Activated T-cell treated with anti-CD3 and anti-CD28 coated beads, Interleukin-2, amount 50 U/mL, for 4 hours (primary cell): ENCODE measurements around the gene RASGRP2. TPM values are rescaled to one million over a fixed set of nuclear protein-coding genes. Genes with fewer than 3 reads are reported as not detected.

ENCODE experiments used
- ATAC-seq, 2 donors: fragments of 200-7000 bp; cut with Tn5 transposase; one replicate each; pipeline ENCODE4 v1.10.0; 2021
- DNase-seq: peaks from one replicate; pipeline ENCODE4 v3.0.0-alpha.2; 2020
- H3K27me3 Mint-ChIP-seq: one replicate; pipeline ENCODE4 v1.8.0; 2021; ENCODE audit warnings: low read depth, mixed read lengths
- H3K36me3 Mint-ChIP-seq: one replicate; pipeline ENCODE4 v1.8.0; 2022; ENCODE audit warnings: mixed read lengths; ENCODE audit not compliant: insufficient read depth
- H3K4me1 Mint-ChIP-seq: one replicate; pipeline ENCODE4 v1.8.0; 2021; ENCODE audit warnings: low read depth, mixed read lengths
- H3K4me3 Mint-ChIP-seq: one replicate; pipeline ENCODE4 v1.8.0; 2021; ENCODE audit warnings: mild to moderate bottlenecking, moderate library complexity, mixed read lengths
- H3K9me3 Mint-ChIP-seq: one replicate; pipeline ENCODE4 v1.8.0; 2021; ENCODE audit warnings: mixed read lengths
- total RNA-seq, 3 donors: library from RNA; stranded (reverse); gene quantifications; one replicate each; pipeline ENCODE4 v1.2.1, GENCODE V29; 2021

RASGRP2 gene
- total RNA-seq: 1 to 10 TPM; 2.6 to 3.7 (median 2.9) TPM

GRCh38 chr11:64743591-64744543 lies at the start of gene RASGRP2:
Gene RASGRP2 (minus strand): TSS chr11:64744142. CDS start chr11:64742866, 1,276 bp downstream.
- H3K27me3 Mint-ChIP-seq: no peaks in the 10 kb centered on the region
- H3K9me3 Mint-ChIP-seq: no peaks in the 10 kb centered on the region
- H3K4me1 Mint-ChIP-seq: peaks cover 34% of the 10 kb centered on the region
- DNase-seq: peak; percentile 79
- peak; percentile 35 to 41 for ATAC-seq
- peaks cover 6% of the 10 kb centered on the region for H3K36me3 Mint-ChIP-seq
- H3K4me3 Mint-ChIP-seq: peak within 1 kb of the TSS; percentile 88

DNA sequence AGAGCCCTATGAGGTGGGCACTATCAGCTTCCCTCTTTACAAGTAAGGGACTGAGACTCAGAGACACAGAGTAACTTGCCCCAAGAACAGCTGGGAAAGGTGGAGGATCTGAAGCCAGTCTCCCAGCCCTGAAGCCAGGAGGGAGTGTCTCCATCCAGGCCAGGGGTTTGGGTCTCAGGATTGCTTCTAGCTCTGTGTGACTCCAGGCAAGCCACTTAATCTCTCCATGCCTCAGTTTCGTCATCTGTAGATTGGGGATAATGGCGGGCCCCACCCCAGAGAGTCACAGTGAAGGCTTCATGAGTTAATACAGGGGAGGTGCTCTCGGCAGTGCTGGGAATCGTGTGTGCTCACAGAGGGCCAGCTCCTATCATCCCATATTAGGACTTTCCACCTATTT lies 48.5 kb upstream of the RASGRP2 start:
- peaks cover 26% of the 10 kb centered on the region for H3K4me1 Mint-ChIP-seq
- H3K4me3 Mint-ChIP-seq: no peak overlapping the region
- peaks cover 4% of the 10 kb centered on the region for H3K36me3 Mint-ChIP-seq
- no peaks in the 10 kb centered on the region for H3K9me3 Mint-ChIP-seq
- ATAC-seq (no peak), DNase-seq (no peak)
- no peaks in the 10 kb centered on the region for H3K27me3 Mint-ChIP-seq

DNA sequence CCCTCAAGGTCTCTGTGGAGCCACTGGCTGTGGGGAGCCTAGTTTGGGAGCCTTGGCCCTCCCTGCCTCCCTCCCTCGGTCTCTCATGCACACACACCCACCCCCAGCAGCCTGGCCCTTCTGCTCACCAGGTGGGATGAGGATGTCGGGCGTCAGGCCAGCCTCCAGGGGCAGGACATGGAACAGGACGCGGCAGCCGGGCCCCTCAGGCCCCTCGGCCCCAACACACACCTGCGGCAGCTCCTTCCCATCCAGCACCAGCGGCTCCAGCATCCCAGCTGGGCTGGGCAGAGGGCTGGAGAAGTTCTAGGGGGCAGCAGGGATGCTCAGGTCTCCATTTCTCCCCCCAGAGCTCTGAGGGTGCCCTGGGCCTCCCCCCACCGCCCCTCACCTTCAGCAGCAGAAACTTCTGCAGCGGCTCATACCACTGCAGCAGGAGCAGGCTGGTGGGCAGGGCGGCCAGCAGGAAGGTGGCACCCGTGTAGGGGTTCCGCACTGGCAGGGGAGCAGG lies 47.9 kb upstream of the RASGRP2 start:
- Mint-ChIP-seq H3K4me1 (peaks cover 26% of the 10 kb centered on the region), H3K27me3 (no peaks in the 10 kb centered on the region), H3K9me3 (no peaks in the 10 kb centered on the region), H3K36me3 (peaks cover 4% of the 10 kb centered on the region), H3K4me3 (no peak overlapping the region)
- ATAC-seq: no peak
- DNase-seq: no peak

DNA sequence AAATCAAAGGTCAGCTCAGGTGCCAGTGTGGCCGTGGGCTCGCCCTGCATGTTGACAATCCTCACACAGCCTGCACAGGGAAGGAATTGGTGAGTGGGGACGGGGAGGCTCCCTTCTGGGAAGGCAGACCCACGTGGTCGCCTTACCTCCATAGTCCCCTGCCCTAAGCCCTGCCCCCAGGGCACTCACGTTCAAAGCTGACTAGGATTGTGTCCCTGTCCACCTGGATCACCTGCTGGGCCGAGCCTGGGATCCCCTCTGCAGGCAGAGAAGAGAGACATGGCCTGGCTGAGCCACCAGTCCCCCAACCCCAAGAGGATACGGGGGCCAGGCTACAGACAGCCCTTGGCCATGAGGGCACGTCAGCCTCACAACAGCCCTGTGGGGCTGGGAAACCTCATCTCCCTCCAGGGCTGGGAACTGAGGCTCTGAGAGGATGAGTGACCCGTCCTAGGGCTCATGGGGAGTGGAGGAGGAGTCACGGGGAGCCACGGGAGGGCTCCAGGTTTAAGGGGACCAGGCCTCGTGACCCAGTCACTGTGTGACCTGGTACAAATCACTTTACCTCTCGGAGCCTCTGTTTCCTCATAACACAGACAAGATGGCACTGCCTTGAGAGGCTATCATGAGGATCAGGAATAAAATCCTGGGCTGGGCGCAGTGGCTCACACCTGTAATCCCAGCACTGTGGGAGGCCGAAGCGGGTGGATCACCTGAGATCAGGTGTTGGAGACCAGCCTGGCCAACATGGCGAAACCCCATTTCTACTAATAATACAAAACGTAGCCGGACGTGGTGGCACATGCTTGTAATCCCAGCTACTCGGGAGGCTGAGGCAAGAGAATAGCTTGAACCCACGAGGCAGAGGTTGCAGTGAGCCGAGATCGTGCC lies 46.5 kb upstream of the RASGRP2 start:
- Mint-ChIP-seq H3K4me3 (no peak overlapping the region), H3K4me1 (peaks cover 23% of the 10 kb centered on the region), H3K27me3 (no peaks in the 10 kb centered on the region), H3K9me3 (no peaks in the 10 kb centered on the region), H3K36me3 (peaks cover 4% of the 10 kb centered on the region)
- DNase-seq (no peak), ATAC-seq (no peak)

GRCh38 chr11:64789331-64790204 lies 45.6 kb upstream of the RASGRP2 start:
- ATAC-seq (no peak), DNase-seq (no peak)
- no peak overlapping the region for H3K4me3 Mint-ChIP-seq
- peaks cover 4% of the 10 kb centered on the region for H3K36me3 Mint-ChIP-seq
- H3K4me1 Mint-ChIP-seq: peaks cover 20% of the 10 kb centered on the region
- no peaks in the 10 kb centered on the region for H3K9me3 Mint-ChIP-seq
- no peaks in the 10 kb centered on the region for H3K27me3 Mint-ChIP-seq

DNA sequence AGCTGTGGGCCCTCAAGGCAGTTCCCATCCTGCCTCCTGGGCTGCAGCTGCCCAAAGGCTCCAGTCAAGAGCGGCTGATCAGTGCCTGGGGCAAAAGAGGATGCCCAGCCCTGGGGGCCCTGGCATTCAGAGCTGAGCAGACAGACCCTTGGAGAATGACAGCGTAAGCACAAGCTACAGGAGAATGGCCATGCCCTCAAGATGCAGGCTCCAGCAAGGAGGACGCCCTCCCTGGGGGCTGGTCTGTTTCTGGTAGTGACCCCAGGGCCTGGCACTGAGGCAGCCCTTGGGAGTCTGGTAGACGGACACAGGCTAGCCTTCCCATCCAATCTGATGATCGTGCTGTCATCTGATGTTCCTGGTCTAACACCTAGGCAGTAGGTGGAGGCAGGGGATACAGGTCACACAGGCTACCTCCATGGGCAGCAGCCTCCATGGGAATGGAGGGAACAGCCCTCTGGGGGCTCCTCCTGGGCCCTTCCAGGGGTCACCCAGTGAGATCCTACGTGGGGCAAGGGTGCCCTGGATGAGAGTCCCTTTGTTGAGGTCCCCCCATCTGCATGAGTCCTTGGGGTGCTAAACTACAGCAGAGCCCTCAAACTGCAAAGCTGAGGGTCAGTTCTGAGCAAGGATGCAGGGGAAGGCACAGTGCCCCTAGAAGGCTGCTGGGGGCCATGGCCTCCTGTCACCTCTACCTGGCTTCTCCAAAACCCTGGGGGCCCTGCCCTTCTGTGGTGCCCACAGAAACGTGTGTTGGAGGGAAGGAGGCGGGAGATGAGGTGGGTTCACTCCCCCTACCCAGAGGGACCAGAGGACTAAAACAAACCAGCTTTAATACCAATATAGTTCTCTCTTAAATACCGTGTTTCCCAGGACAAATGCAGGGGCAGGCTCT lies 44.6 kb upstream of the RASGRP2 start:
- Mint-ChIP-seq H3K36me3 (peaks cover 4% of the 10 kb centered on the region), H3K4me1 (peaks cover 11% of the 10 kb centered on the region), H3K4me3 (no peak overlapping the region), H3K27me3 (no peaks in the 10 kb centered on the region), H3K9me3 (no peaks in the 10 kb centered on the region)
- no peak for DNase-seq
- ATAC-seq: no peak

GRCh38 chr11:64787526-64788320 lies 43.8 kb upstream of the RASGRP2 start:
- Mint-ChIP-seq H3K9me3 (no peaks in the 10 kb centered on the region), H3K36me3 (peaks cover 4% of the 10 kb centered on the region), H3K27me3 (no peaks in the 10 kb centered on the region), H3K4me1 (peaks cover 4% of the 10 kb centered on the region), H3K4me3 (no peak overlapping the region)
- ATAC-seq (peak; percentile 79), DNase-seq (peak; percentile 55)

- Mint-ChIP-seq H3K27me3 (no peaks in the 10 kb centered on the region), H3K9me3 (no peaks in the 10 kb centered on the region), H3K4me3 (no peak overlapping the region), H3K36me3 (peaks cover 4% of the 10 kb centered on the region), H3K4me1 (peaks cover 5% of the 10 kb centered on the region)
- ATAC-seq: no peak
- DNase-seq: no peak
These were observed 42.4 kb upstream of the RASGRP2 start for GRCh38 chr11:64786308-64786707.

- Mint-ChIP-seq H3K4me3 (no peak overlapping the region), H3K9me3 (no peaks in the 10 kb centered on the region), H3K4me1 (peaks cover 15% of the 10 kb centered on the region), H3K27me3 (no peaks in the 10 kb centered on the region), H3K36me3 (peaks cover under 1% of the 10 kb centered on the region)
- DNase-seq: no peak
- ATAC-seq: no peak
These were observed 41.1 kb upstream of the RASGRP2 start for GRCh38 chr11:64784813-64785581.

DNA sequence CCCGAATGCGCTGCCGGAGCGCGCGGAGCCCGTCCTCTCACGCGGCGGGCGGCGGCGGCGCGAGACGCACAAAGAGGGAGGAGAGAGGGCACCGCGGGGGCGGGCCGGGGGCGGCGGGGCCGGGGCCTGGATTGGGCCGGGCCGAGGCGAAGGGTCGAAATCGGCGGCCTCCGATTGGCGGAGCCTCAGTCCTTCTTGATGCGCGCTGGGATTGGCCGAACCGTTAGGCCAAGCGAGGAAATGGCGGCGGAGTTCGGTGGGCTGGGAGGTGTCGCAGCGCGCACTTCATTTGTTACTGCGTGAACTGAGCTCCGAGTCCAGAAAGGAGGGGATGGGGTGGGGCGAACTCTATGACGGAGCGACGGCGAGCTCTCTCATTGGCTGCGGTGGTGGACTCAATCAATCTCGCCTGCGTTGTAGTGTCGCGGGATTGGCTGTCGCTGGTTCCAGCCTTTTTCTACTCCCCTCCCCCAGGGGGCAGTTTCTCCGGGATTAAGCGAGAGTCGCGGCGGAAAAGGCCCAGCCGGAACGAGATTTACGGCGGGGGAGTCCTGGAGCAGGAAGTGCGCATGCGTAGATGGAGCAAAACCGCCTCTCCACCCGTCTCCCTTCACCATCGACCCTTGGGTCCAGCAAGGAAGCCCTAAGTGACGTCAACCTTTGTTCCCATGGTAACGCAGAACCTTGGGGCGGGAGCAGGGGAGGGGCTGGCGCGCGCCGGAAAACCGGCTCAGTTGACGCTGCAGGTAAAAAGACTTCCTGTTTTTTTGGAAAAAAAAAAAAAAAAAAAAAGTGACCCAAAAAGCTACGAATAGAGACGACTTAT lies 34.7 kb upstream of the RASGRP2 start, which contains the start of gene SF1:
TSS of gene SF1 (minus strand) at position 70 of the 826 bp plus-strand sequence. CDS start 150 bp downstream, outside the sequence.
- Mint-ChIP-seq H3K4me1 (peaks cover 56% of the 10 kb centered on the region), H3K36me3 (peaks cover 36% of the 10 kb centered on the region), H3K9me3 (no peaks in the 10 kb centered on the region), H3K4me3 (peak within 1 kb of the TSS; percentile 96), H3K27me3 (no peaks in the 10 kb centered on the region)
- ATAC-seq (peak; percentile 86 to 89), DNase-seq (peak; percentile 98)

DNA sequence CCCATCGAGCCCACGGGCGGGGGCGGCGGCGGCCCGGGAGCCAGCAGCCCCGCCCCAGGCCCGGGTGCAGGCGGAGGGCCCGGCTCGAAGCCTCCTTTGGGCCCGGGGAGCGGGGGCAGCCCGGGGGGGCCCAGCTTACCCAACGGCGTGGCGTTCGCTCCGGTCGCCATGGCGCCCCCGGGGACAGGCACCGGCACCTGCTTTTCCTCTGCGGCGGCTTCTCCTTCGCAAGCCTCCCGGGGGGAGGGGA lies 34.2 kb upstream of the RASGRP2 start:
- Mint-ChIP-seq H3K4me1 (peaks cover 61% of the 10 kb centered on the region), H3K4me3 (peak overlapping the region; percentile 91), H3K9me3 (no peaks in the 10 kb centered on the region), H3K27me3 (no peaks in the 10 kb centered on the region), H3K36me3 (peaks cover 42% of the 10 kb centered on the region)
- DNase-seq (no peak), ATAC-seq (peak in 1 of 2 donors; percentile 9)
